Activated CD4-positive, alpha-beta T cell treated with anti-CD3 and anti-CD28 coated beads, Interleukin-10, Interleukin-2, amounts not matched to agents 100 ng/mL and 50 ng/mL, durations not matched to agents 16 hours and 8 hours (primary cell): ENCODE measurements around the gene EIF1.
"Not testable (repeated sequence)": the region's sequence is repeated elsewhere in the genome, so short reads cannot be mapped to it uniquely, and the experiment has no call there.

ENCODE experiments used
- DNase-seq: peaks from one replicate; pipeline ENCODE4 v3.0.0-alpha.2; 2020

EIF1 gene

DNA sequence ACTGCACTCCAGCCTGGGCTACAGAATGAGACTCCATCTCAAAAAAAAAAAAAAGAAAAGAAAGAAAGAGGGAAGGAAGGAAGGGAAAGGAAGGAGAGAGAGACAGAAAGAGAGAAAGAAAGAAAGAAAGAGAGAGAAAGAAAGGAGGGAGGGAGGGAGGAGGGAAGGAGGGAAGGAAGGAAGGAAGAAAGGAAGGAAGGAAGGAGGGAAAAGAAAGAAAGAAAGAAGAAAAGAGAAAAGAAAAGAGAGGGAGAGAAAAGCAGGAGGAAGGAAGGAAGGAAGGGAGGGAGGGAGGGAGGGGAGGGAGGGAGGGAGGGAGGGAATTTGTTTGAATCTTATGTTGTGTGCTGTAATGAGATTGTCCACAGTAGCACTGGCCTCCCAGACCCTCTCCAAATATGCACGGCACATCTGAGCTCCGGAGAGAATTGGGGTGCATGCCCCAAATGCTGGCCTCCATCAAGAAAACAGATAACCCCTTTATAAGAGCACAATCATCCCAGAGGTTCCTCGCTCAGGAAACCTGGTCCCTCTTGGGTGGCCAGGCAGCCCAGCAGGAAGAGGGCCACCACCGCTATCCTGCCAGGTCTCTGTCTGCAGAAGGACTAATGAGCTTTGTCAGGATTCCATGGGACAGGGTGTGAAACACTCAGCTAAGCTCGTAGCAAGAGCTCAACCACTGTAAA lies 8.8 kb upstream of the EIF1 start:
- DNase-seq = no peak

GRCh38 chr17:41680426-41681040 lies 8.2 kb upstream of the EIF1 start:
- DNase-seq = no peak

DNA sequence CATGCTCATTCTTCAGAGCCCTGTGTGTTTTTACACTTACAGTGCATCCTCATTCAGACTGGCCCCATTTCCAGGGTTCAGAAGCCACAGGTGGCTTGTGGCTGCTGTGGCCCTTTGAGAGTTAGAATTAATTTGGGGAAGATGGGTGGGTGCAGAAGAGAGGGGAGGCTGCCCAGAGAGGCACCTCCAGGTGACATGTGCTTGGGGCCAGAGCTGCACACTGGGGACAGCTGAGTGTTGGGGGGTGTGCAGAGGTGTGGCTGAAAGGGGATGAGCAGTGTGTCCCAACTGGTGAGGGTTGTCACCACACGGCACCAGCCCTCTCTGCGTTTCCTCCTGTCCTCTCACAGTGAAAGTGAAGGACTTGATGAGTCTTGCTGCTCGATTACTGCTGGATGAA lies 6.9 kb upstream of the EIF1 start:
- DNase-seq = no peak

DNA sequence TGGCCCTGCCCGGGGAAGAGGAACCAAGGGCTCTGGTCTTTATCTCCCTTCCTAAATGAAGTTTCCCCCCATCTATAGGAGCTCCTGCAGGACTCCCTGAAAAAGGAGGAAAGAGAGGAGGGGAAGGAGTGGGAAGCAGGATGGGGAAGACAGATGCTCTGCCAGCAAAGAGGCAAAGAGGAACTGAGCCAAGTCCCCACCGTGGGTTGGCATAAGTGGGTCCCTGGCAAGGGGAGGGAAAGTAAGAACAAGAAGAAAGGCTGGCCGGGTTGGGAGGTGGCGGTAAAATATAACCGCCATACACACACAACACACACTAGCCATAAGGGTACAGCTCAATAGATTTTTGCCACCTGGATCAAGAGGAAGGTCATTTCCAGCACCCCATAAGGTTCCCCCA lies 6.1 kb upstream of the EIF1 start:
- no peak for DNase-seq

DNA sequence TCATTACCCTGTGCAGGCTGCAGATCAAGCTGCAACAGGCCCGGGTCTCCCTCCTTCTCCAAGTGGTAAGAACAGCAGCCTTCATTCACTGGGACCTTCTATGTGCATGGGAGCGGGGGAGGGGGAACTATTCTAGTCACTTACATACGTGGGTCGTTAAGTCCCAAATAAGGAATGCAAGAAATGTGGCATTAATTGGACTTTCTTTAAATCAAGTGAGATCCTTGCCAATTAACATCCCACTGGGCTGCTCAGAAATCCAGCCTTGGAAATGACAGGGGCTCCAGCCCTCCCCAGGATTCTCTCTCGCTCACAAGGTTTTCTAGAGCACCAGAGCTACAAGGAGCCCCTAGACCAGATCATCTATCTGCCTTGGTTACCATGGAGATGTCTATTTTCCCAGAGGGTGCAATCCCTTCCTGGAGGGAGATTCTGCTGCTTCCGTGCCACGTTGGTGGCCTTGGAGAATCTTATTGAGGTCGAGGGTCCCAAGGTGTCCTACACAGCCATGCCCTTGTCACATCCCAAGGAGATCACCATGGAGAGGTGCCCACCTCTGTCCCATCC lies 5.2 kb upstream of the EIF1 start:
- DNase-seq = no peak

GRCh38 chr17:41684035-41684434 lies 4.7 kb upstream of the EIF1 start:
- no peak for DNase-seq

DNA sequence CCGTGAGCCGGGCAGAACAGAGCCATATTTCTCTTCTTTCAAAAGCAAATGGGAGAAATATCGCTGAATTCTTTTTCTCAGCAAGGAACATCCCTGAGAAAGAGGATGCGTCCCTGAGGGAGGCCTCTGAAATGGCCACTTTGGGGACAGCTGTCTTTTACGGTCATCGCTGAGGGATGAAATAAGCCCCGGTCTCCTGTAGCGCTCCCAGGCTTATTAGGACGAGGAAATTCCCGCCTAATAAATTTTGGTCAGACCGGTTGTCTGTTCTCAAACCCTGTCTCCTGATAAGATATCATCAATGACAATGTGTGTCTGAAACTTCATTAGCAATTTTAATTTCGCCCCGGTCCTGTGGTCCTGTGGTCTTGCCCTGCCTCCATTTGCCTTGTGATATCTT lies 2.9 kb upstream of the EIF1 start:
- not testable (repeated sequence) for DNase-seq

DNA sequence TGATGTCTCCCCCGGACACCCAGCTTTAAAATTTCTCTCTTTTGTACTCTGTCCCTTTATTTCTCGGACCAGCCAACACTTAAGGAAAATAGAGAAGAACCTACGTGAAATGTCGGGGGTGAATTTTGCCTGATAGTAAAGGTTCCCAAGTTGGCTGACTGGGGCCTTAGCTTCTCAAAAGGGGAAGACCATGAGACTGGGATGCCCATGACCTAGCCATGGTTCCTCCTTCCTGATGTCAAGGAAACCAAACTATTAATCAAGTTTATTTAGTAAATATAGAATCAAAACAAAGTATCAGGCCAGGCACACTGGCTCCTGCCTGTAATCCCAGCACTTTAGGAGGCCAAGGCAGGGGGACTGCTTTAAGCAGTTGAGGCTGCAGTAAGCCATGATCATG lies 2.4 kb upstream of the EIF1 start:
- no peak for DNase-seq

DNA sequence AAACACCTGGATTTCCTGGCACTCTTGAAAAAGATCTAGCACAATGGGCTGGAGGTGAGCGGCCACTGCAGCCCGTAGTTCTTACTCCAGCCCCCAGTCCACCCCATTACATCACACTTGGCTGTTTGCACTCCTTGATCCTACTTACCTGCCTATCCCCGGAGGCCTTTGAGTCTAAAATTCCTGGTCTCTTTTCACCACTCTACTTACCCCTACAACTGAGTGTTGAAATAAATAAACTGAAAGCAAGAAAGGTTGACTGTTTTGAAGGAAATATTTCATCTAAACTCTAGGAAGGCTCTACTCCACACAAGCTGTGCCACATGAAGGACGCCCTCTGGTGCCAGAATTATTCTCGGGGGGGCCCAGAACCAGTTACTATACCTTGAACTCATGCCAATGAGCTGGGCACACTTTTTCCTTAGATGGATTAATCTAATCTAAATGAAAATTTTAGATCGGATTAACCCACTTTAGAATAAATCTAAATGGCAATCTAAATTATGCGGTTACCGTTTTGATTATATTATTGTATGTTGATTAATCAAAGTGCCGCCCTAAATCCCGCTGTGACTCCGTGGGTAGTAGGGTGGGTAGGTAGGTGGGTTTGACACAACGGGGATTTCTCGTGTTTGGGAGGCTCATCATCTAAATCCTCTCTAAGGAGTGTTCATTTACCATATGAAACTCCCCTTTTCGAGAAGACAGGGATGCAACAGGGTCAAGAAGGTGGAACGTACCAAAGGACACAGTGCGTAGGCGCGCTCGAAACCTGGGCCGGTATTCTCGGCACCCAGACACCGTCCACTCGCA lies 651 bp upstream of the EIF1 start:
- peak; percentile 70 for DNase-seq

- DNase-seq = peak; percentile 73
Observed at GRCh38 chr17:41689497-41690299, 1.0 kb downstream of the EIF1 start.

DNA sequence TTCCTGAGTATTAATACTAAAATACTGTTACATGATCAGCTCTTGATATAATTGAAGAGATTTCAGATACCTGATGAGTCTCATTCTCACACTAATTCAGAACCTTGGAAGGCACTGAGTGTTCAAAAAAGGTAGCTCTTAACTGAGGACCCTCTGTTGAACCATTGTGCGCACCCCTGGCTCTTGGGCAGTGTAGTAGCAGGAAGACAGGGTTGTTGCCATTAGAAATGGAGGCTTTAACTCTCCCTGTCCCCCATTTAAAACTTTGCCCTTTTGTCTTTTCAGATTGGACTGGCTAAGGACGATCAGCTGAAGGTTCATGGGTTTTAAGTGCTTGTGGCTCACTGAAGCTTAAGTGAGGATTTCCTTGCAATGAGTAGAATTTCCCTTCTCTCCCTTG lies 1.8 kb downstream of the EIF1 start:
- no peak for DNase-seq

- DNase-seq = no peak
Observed at GRCh38 chr17:41691031-41691777, 2.5 kb downstream of the EIF1 start.

GRCh38 chr17:41692722-41693521 lies 4.2 kb downstream of the EIF1 start:
- no peak for DNase-seq

GRCh38 chr17:41695134-41695661 lies 6.5 kb downstream of the EIF1 start:
- no peak for DNase-seq

DNA sequence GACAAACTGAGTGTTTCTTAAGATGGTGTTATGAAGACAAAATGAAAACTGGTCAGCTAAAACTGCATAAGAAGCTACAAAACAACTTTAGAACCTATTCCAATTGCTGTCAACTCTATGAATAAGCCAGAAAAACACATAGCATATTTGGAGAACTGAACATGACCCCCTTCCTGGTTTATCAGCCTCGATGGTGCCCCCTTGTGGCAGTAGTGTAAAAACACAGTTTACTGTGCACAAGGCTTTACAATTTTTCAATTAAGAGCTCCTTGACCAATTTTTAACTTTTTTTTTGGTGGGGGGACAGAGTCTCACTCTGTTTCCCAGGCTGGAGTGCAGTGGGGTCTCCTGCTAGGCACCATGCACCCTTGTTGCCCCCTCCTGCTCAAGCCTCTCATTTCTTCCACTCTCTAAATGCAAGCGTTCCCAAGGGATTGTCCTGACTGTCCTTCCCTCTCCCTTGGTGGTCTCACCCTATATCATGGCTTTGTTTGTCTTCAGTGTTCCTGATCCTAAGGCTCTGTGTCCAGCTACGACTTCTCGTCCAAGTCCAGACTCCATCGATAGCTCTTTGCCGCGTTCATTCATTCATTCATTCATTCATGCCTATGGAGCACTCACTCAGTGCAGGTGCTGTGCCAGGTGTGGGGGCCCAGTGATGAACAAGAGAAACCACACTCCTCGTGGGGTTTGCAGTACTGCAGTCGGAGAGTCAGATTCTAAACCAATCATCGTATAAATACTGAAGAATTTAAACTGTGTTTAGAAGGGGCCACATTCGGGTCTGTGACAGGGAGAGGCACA lies 7.5 kb downstream of the EIF1 start:
- DNase-seq = peak; percentile 82

- no peak for DNase-seq
Observed at GRCh38 chr17:41697122-41697962, 8.7 kb downstream of the EIF1 start.

DNA sequence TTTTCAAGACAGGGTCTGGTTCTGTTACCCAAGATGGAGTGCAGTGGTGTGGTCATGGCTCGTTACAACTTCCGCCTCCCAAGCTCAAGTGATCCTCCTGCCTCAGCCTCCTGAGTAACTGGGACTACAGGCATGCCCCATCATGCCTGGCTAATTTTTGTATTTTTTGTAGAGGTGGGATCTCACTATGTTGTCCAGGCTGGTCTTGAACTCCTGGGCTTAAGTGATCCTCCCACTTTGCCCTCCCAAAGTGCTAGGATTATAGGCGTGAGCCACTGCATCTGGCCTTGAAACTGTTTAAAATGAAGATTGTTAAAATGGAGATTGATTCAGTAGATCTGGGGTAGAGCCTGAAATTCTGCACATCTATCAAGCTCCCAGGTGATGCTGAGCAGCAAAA lies 12.2 kb downstream of the EIF1 start:
- DNase-seq = not testable (repeated sequence)

DNA sequence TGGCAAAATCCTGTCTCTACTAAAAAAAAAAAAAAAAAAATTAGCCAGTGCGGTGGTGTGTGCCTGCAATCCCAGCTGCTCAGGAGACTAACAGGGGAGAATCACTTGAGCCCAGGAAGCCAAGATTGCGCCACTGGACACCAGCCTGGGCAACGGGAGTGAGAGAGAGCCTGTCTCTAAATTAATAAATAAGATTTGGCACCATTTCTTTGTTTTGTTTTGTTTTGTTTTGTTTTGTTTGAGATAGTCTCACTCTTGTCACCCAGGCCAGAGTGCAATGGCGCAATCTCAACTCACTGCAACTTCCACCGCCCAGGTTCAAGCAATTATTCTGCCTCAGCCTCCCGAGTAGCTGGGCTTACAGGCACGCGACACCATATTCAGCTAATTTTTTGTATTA lies 14.0 kb downstream of the EIF1 start:
- no peak for DNase-seq
